Mucosa of descending colon (tissue), 3 donors: ENCODE data around the gene TROAP. TPM values are rescaled to one million over a fixed set of nuclear protein-coding genes. Genes with fewer than 3 reads are reported as not detected.
"Not testable (repeated sequence)": the region's sequence is repeated elsewhere in the genome, so short reads cannot be mapped to it uniquely, and the experiment has no call there.

Experiments used
- ATAC-seq: fragments of 200-7000 bp; cut with Tn5 transposase; one replicate; pipeline ENCODE4 v1.9.1; 2020; ENCODE audit warnings: mild to moderate bottlenecking, moderate library complexity
- DNase-seq, 3 donors: peaks; one replicate each; pipeline ENCODE4 v3.0.0-alpha.2; 2020
- H3K36me3 ChIP-seq: fragments of 200-600 bp; one replicate; pipeline ENCODE4 v1.8.0; 2021; ENCODE audit warnings: low read depth, mild to moderate bottlenecking
- H3K4me1 ChIP-seq: fragments of 200-600 bp; one replicate; pipeline ENCODE4 v1.8.0; 2021; ENCODE audit warnings: low read depth, mild to moderate bottlenecking
- H3K4me3 ChIP-seq: fragments of 200-600 bp; one replicate; pipeline ENCODE4 v1.8.0; 2021; ENCODE audit warnings: mild to moderate bottlenecking
- H3K9me3 ChIP-seq: fragments of 200-600 bp; one replicate; pipeline ENCODE4 v1.8.0; 2021; ENCODE audit warnings: mild to moderate bottlenecking
- intact Hi-C, 2 donors: fragments of 100-400 bp; cut with DNase I in 1 of 2; cut with micrococcal nuclease in 1 of 2; formaldehyde crosslinking; loops; one replicate each; pipeline versions ENCODE4 v1.11.0 to v1.11.1; 2022; cut with DNase I, micrococcal nuclease
- total RNA-seq, 3 donors: library from RNA; stranded (reverse); fragmentation: NEBNext Ultra II Directional in 2 of 3; extraction: Animal tissue kit (Norgen Biotek cat#: 25700) in 2 of 3; gene quantifications; one replicate each; pipeline versions ENCODE4 v1.2.1 to v1.2.4, GENCODE V29; 2021 to 2023
- TF ChIP-seq, protein P1 (sequence below): fragments of 200-600 bp; IDR thresholded peaks from one replicate; pipeline ENCODE4 v1.8.0; 2022; ENCODE audit warnings: antibody characterized with exemption, mild to moderate bottlenecking
- donor health status: DM: no; HTN: no; CAD: no; lungs with moderate emphysema.
- donor health status: DM: no; HTN: no; CAD: no.
- donor health status: DM: no; HTN: yes; CAD: no.

The TROAP gene
- total RNA-seq, 3 donors from 2014 or later, result 4.4 to 18.8 (median 5.8) TPM

DNA sequence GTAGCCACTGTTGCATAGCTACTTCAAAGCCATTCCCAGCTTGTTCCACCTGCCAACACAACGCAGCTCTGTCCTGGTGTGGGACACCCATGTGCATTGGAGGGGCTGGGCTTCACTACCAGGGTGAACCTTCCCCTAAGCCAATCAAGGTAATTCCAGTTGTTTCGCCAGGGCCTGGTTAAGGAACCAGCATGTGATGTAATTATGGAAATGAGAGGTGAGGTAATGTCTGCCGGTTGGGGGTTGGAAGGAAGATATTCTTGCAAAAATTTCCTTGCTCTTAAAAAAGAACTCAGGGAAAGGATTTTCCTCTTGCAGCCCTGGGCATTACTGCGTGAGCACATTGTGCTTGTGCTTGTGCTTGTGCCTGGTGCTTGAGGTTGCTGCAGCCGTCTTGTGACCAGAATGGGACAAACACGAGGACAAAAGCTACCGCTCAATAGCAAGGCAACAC is 43.3 kb upstream of the TROAP start:
- Histone ChIP-seq H3K4me1 (no peaks in the 10 kb centered on the region), H3K36me3 (no peaks in the 10 kb centered on the region), H3K4me3 (no peak overlapping the region), H3K9me3 (no peaks in the 10 kb centered on the region)
- peak in 1 of 3 donors; percentile 29 for DNase-seq
- TF ChIP-seq, protein P1, sequence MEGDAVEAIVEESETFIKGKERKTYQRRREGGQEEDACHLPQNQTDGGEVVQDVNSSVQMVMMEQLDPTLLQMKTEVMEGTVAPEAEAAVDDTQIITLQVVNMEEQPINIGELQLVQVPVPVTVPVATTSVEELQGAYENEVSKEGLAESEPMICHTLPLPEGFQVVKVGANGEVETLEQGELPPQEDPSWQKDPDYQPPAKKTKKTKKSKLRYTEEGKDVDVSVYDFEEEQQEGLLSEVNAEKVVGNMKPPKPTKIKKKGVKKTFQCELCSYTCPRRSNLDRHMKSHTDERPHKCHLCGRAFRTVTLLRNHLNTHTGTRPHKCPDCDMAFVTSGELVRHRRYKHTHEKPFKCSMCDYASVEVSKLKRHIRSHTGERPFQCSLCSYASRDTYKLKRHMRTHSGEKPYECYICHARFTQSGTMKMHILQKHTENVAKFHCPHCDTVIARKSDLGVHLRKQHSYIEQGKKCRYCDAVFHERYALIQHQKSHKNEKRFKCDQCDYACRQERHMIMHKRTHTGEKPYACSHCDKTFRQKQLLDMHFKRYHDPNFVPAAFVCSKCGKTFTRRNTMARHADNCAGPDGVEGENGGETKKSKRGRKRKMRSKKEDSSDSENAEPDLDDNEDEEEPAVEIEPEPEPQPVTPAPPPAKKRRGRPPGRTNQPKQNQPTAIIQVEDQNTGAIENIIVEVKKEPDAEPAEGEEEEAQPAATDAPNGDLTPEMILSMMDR, result no peak
- ATAC-seq, result peak; percentile 81
- intact Hi-C loops, result loop anchor here (10.0 kb wide), 2 partner anchors 55 to 65 kb away; partner anchors contain the start of genes C1QL4 (in 1 of the 2) and DNAJC22 (in 1 of the 2)

DNA sequence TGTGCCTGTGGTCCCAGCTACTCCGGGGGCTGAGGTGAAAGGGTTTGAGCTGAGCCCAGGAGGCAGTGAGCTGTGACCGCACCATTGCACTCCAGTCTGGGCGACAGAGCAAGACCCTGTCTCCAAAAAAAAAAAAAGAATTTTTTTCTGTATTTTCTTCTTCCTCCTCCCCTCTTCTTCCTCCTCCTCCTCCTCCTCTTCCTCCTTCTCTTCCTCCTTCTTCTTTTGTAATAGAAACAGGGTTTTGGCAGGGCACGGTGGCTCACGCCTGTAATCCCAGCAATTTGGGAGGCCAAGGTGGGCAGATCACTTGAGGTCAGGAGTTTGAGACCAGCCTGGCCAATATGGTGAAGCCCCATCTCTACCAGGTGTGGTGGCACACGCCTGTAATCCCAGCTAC is 42.5 kb upstream of the TROAP start:
- not testable (repeated sequence) for H3K4me1 ChIP-seq, H3K4me3 ChIP-seq, H3K9me3 ChIP-seq, ATAC-seq, DNase-seq, H3K36me3 ChIP-seq
- intact Hi-C loops, result loop anchor here (10.0 kb wide), 2 partner anchors 54 to 64 kb away; partner anchors contain the start of genes C1QL4 (in 1 of the 2) and DNAJC22 (in 1 of the 2)

DNA sequence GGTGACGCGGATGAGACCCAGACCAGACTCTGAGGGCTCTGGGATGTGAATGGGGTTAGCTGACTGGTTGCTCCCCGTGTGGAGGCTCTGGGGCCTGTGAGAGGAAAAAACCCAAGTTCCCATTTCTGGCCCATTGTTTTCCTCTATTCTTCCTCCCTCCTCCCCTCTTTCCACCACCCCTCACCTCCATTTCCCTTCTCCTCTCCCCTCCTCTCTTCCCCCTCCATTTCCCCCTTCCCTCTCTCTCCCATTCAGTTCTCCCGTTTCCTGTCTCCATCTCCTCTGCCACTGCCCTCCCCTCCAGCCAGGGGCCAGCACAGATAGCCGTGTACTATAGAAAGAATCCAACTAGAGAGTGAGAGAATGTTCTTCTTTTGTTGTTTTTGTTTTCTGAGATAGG is 40.8 kb upstream of the TROAP start:
- TF ChIP-seq, protein P1, result no peak
- Histone ChIP-seq H3K4me3 (no peak overlapping the region), H3K36me3 (no peaks in the 10 kb centered on the region), H3K9me3 (no peaks in the 10 kb centered on the region), H3K4me1 (no peaks in the 10 kb centered on the region)
- DNase-seq (no peak), ATAC-seq (no peak)
- intact Hi-C loops, result loop anchor here (10.0 kb wide), 2 partner anchors 52 to 62 kb away; partner anchors contain the start of genes C1QL4 (in 1 of the 2) and DNAJC22 (in 1 of the 2)

DNA sequence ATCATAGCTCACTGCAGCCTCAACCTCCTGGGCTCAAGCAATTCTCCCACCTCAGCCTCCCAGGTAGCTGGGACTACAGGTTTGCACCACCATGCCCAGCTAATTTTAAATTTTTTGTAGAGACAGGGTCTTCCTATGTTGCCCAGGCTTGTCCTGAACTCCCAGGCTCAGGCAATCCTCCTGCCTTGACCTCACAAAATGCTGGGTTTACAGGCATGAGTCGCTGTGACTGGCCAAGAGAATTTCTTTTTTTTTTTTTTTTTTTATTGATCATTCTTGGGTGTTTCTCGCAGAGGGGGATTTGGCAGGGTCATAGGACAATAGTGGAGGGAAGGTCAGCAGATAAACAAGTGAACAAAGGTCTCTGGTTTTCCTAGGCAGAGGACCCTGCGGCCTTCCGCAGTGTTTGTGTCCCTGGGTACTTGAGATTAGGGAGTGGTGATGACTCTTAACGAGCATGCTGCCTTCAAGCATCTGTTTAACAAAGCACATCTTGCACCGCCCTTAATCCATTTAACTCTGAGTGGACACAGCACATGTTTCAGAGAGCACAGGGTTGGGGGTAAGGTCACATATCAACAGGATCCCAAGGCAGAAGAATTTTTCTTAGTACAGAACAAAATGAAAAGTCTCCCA is 40.2 kb upstream of the TROAP start:
- not testable (repeated sequence) for ATAC-seq, H3K36me3 ChIP-seq, DNase-seq, H3K9me3 ChIP-seq, H3K4me1 ChIP-seq, H3K4me3 ChIP-seq
- intact Hi-C loops, result loop anchor here (10.0 kb wide), 2 partner anchors 52 to 62 kb away; partner anchors contain the start of genes C1QL4 (in 1 of the 2) and DNAJC22 (in 1 of the 2)

DNA sequence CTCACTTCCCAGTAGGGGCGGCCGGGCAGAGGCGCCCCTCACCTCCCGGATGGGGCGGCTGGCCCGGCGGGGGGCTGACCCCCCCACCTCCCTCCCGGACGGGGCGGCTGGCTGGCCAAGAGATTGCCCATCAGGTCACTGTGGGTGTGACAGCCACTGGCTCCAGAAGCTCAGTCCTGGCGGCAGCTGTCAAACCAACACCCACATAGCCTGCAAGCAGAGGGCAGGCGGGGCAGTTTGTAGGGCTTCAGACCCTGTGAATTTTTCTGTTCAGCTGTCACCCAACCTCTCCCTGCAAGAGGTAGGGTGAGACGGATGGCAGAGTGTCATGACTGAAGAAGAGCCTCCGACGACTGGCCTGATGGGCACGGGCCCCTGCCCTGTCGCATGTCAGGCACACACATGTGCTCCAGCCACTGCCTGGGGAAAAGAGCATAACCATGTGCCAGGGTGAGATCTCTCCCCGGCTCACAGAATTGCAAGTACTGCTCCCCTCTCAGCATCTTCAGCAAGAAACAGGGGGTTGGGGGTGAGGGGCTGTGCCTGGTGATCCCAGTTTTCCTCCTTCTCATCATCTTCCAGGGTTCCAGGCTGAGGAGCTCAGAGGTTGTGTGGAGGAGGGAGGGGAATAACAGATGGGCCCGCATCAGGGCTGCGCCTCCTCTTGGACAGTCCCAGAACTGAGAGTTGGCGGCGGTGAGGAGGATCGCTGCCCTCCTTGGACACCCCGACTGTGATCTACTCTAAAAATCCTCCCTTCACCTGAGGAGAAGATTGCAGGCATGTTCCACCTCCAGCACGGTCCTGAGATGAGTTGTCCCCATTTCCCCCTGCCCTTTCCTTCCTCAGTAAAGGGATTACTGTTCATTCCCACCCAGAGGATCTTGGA is 39.3 kb upstream of the TROAP start:
- Histone ChIP-seq H3K9me3 (no peaks in the 10 kb centered on the region), H3K36me3 (no peaks in the 10 kb centered on the region), H3K4me1 (no peaks in the 10 kb centered on the region), H3K4me3 (no peak overlapping the region)
- TF ChIP-seq, protein P1, result no peak
- intact Hi-C loops, result loop anchor here (10.0 kb wide), 2 partner anchors 51 to 61 kb away; partner anchors contain the start of genes C1QL4 (in 1 of the 2) and DNAJC22 (in 1 of the 2)
- DNase-seq (no peak), ATAC-seq (no peak)

DNA sequence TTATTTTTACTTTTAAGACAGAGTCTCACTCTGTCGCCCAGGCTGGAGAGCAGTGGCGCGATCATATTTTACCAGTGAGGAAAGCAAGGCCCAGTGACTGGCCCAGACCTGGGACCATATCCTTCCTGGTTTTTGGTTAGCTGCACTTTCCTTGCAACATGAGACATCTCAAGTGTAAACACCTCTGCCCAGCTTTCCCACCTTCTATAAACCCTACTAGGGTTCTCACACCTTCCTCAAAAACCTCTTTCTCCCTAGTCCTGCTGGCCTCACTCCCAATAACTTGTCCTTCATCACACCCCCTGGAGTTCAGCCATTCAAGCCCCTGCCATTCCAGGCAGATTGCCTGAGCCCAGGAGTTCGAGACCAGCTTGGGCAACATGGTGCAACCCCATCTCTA is 38.4 kb upstream of the TROAP start:
- H3K4me1 ChIP-seq, result no peaks in the 10 kb centered on the region
- ATAC-seq (no peak), DNase-seq (no peak)
- no peak overlapping the region for H3K4me3 ChIP-seq
- TF ChIP-seq, protein P1, result no peak
- H3K9me3 ChIP-seq, result no peaks in the 10 kb centered on the region
- intact Hi-C loops, result loop anchor here (10.0 kb wide), 2 partner anchors 50 to 60 kb away; partner anchors contain the start of genes C1QL4 (in 1 of the 2) and DNAJC22 (in 1 of the 2)
- no peaks in the 10 kb centered on the region for H3K36me3 ChIP-seq
